ENCODE data around the gene BLCAP.

The BLCAP gene

GRCh38 chr20:37469531-37469930, 58.1 kb downstream of the BLCAP start:
- H3K79me2 ChIP-seq (ENCODE audit: control insufficient read depth, low read length) = no peaks in the 10 kb centered on the region
- no peaks in the 10 kb centered on the region for H3K36me3 ChIP-seq (ENCODE audit: control insufficient read depth, low read length)
- H3K27me3 ChIP-seq (ENCODE audit: control insufficient read depth, low read length) = peaks cover 5% of the 10 kb centered on the region; the same call in 1 of the 2 replicates
- H4K20me1 ChIP-seq (ENCODE audit: control insufficient read depth, insufficient read depth, low read depth, low read length) = no peaks in the 10 kb centered on the region
- no peaks in the 10 kb centered on the region for H3K4me1 ChIP-seq (ENCODE audit: control insufficient read depth, low read length)
- H3K27ac ChIP-seq (ENCODE audit: low read depth, low read length) = no peak overlapping the region
- no peaks in the 10 kb centered on the region for H3K9me2 ChIP-seq (replicated peaks; ENCODE audit: control insufficient read depth, low read length)
- no peak for TF ChIP-seq CTCF (IDR thresholded peaks at IDR 0.05; ENCODE audit: low read depth, low read length, poor library complexity, severe bottlenecking)
- TF ChIP-seq EZH2phosphoT487 (IDR thresholded peaks at IDR 0.05; ENCODE audit: borderline replicate concordance, low read length) = no peak
- no peaks in the 10 kb centered on the region for H3F3A ChIP-seq (ENCODE audit: control insufficient read depth, insufficient read depth)
- H3K4me2 ChIP-seq (ENCODE audit: low read length) = no peak overlapping the region
- H3K4me3 ChIP-seq (ENCODE audit: low read length) = no peak overlapping the region
- no peaks in the 10 kb centered on the region for H3K9me3 ChIP-seq (ENCODE audit: control insufficient read depth, insufficient read depth, low read length)

GRCh38 chr20:37468886-37469285, 58.8 kb downstream of the BLCAP start:
- TF ChIP-seq EZH2phosphoT487 (IDR thresholded peaks at IDR 0.05; ENCODE audit: borderline replicate concordance, low read length) (no peak), CTCF (IDR thresholded peaks at IDR 0.05; ENCODE audit: low read depth, low read length, poor library complexity, severe bottlenecking) (no peak)
- H3K9me3 ChIP-seq (ENCODE audit: control insufficient read depth, insufficient read depth, low read length) = no peaks in the 10 kb centered on the region
- H3K36me3 ChIP-seq (ENCODE audit: control insufficient read depth, low read length) = no peaks in the 10 kb centered on the region
- H3K4me1 ChIP-seq (ENCODE audit: control insufficient read depth, low read length) = no peaks in the 10 kb centered on the region
- no peaks in the 10 kb centered on the region for H3K9me2 ChIP-seq (replicated peaks; ENCODE audit: control insufficient read depth, low read length)
- no peaks in the 10 kb centered on the region for H3K79me2 ChIP-seq (ENCODE audit: control insufficient read depth, low read length)
- H3K27me3 ChIP-seq (ENCODE audit: control insufficient read depth, low read length) = peaks cover 5% of the 10 kb centered on the region; the same call in 1 of the 2 replicates
- H3K27ac ChIP-seq (ENCODE audit: low read depth, low read length) = no peak overlapping the region
- no peaks in the 10 kb centered on the region for H4K20me1 ChIP-seq (ENCODE audit: control insufficient read depth, insufficient read depth, low read depth, low read length)
- no peak overlapping the region for H3K4me3 ChIP-seq (ENCODE audit: low read length)
- no peaks in the 10 kb centered on the region for H3F3A ChIP-seq (ENCODE audit: control insufficient read depth, insufficient read depth)
- no peak overlapping the region for H3K4me2 ChIP-seq (ENCODE audit: low read length)
